GM19043 (cell line): ENCODE data around the gene NRL.

ENCODE experiments used
- ATAC-seq: cut with Tn5 transposase; IDR thresholded peaks from one replicate; pipeline ENCODE4 v1.9.1; 2021; ENCODE audit warnings: low read depth; ENCODE audit not compliant: unreplicated experiment

Gene NRL

GRCh38 chr14:24100982-24101494 lies 13.7 kb downstream of the NRL start:
- ATAC-seq, result no peak

- no peak for ATAC-seq
Measured at GRCh38 chr14:24100197-24100981, 14.4 kb downstream of the NRL start.

- no peak for ATAC-seq
Measured at GRCh38 chr14:24098927-24099813, 15.6 kb downstream of the NRL start.

- ATAC-seq, result no peak
Measured at GRCh38 chr14:24098229-24098926, 16.4 kb downstream of the NRL start.

- no peak for ATAC-seq
Measured at GRCh38 chr14:24096545-24097181, 18.1 kb downstream of the NRL start.

- ATAC-seq, result peak; percentile 82
Measured at GRCh38 chr14:24095271-24096068, 19.3 kb downstream of the NRL start.

GRCh38 chr14:24094841-24095270 lies 19.9 kb downstream of the NRL start:
- ATAC-seq, result no peak

- ATAC-seq, result peak; percentile 39
Measured at GRCh38 chr14:24093901-24094840, 20.6 kb downstream of the NRL start, which contains the start of gene PCK2. Gene PCK2, plus strand, starts transcription at chr14:24094311. Its CDS starts 95 bp downstream, at chr14:24094406.

GRCh38 chr14:24093207-24093900 lies 21.4 kb downstream of the NRL start:
- no peak for ATAC-seq

- ATAC-seq, result no peak
Measured at GRCh38 chr14:24092505-24093206, 22.1 kb downstream of the NRL start.

GRCh38 chr14:24092110-24092504 lies 22.6 kb downstream of the NRL start:
- no peak for ATAC-seq

GRCh38 chr14:24089890-24090289 lies 24.9 kb downstream of the NRL start:
- ATAC-seq, result no peak

GRCh38 chr14:24088095-24088494 lies 26.7 kb downstream of the NRL start:
- ATAC-seq, result no peak

GRCh38 chr14:24087004-24087403 lies 27.7 kb downstream of the NRL start:
- no peak for ATAC-seq

GRCh38 chr14:24086193-24086955 lies 28.4 kb downstream of the NRL start:
- ATAC-seq, result no peak

- no peak for ATAC-seq
Measured at GRCh38 chr14:24085215-24085614, 29.5 kb downstream of the NRL start.
